ENCODE results near the gene GNPDA1.
A peak's percentile ranks its signal among the peaks of the same experiment; 100 is the strongest.

Gene GNPDA1

GRCh38 chr5:142016556-142016955, 3.7 kb upstream of the GNPDA1 start:
- H3K27me3 ChIP-seq (ENCODE audit: control insufficient read depth, insufficient read depth, low read length), result no peaks in the 10 kb centered on the region
- no peaks in the 10 kb centered on the region for H3K36me3 ChIP-seq (ENCODE audit: control insufficient read depth, insufficient read depth, low read length)
- H3K4me1 ChIP-seq (ENCODE audit: control insufficient read depth, insufficient read depth, low read length), result peaks cover 14% of the 10 kb centered on the region
- no peaks in the 10 kb centered on the region for H3K9me3 ChIP-seq (ENCODE audit: control insufficient read depth, low read length)
- no peak overlapping the region for H3K4me3 ChIP-seq (ENCODE audit: low read length)
- H3K9ac ChIP-seq (ENCODE audit: low read length), result no peak overlapping the region

- H3K4me3 ChIP-seq (ENCODE audit: low read length), result no peak overlapping the region
- no peak overlapping the region for H3K9ac ChIP-seq (ENCODE audit: low read length)
- H3K27me3 ChIP-seq (ENCODE audit: control insufficient read depth, insufficient read depth, low read length), result no peaks in the 10 kb centered on the region
- H3K4me1 ChIP-seq (ENCODE audit: control insufficient read depth, insufficient read depth, low read length), result peaks cover 14% of the 10 kb centered on the region
- H3K9me3 ChIP-seq (ENCODE audit: control insufficient read depth, low read length), result no peaks in the 10 kb centered on the region
- H3K36me3 ChIP-seq (ENCODE audit: control insufficient read depth, insufficient read depth, low read length), result no peaks in the 10 kb centered on the region
These were observed 3.1 kb upstream of the GNPDA1 start for GRCh38 chr5:142015781-142016533.

GRCh38 chr5:142014911-142015584, 2.2 kb upstream of the GNPDA1 start:
- Histone ChIP-seq H3K4me3 (ENCODE audit: low read length) (no peak overlapping the region), H3K27me3 (ENCODE audit: control insufficient read depth, insufficient read depth, low read length) (no peaks in the 10 kb centered on the region), H3K9me3 (ENCODE audit: control insufficient read depth, low read length) (no peaks in the 10 kb centered on the region), H3K36me3 (ENCODE audit: control insufficient read depth, insufficient read depth, low read length) (no peaks in the 10 kb centered on the region), H3K4me1 (ENCODE audit: control insufficient read depth, insufficient read depth, low read length) (peaks cover 14% of the 10 kb centered on the region), H3K9ac (ENCODE audit: low read length) (no peak overlapping the region)

GRCh38 chr5:142013734-142014521, 1.1 kb upstream of the GNPDA1 start:
- H3K4me1 ChIP-seq (ENCODE audit: control insufficient read depth, insufficient read depth, low read length), result peaks cover 14% of the 10 kb centered on the region
- H3K27me3 ChIP-seq (ENCODE audit: control insufficient read depth, insufficient read depth, low read length), result no peaks in the 10 kb centered on the region
- H3K36me3 ChIP-seq (ENCODE audit: control insufficient read depth, insufficient read depth, low read length), result no peaks in the 10 kb centered on the region
- H3K9ac ChIP-seq (ENCODE audit: low read length), result no peak overlapping the region
- no peaks in the 10 kb centered on the region for H3K9me3 ChIP-seq (ENCODE audit: control insufficient read depth, low read length)
- no peak overlapping the region for H3K4me3 ChIP-seq (ENCODE audit: low read length)

- Histone ChIP-seq H3K4me1 (ENCODE audit: control insufficient read depth, insufficient read depth, low read length) (peaks cover 14% of the 10 kb centered on the region), H3K36me3 (ENCODE audit: control insufficient read depth, insufficient read depth, low read length) (no peaks in the 10 kb centered on the region), H3K4me3 (ENCODE audit: low read length) (peak overlapping the region; percentile 97), H3K9me3 (ENCODE audit: control insufficient read depth, low read length) (no peaks in the 10 kb centered on the region), H3K27me3 (ENCODE audit: control insufficient read depth, insufficient read depth, low read length) (no peaks in the 10 kb centered on the region), H3K9ac (ENCODE audit: low read length) (peak overlapping the region; percentile 93)
These were observed 541 bp downstream of the GNPDA1 start for GRCh38 chr5:142012186-142012785.

- H3K9ac ChIP-seq (ENCODE audit: low read length), result peak overlapping the region; percentile 93
- no peaks in the 10 kb centered on the region for H3K9me3 ChIP-seq (ENCODE audit: control insufficient read depth, low read length)
- H3K4me3 ChIP-seq (ENCODE audit: low read length), result no peak overlapping the region
- peaks cover 14% of the 10 kb centered on the region for H3K4me1 ChIP-seq (ENCODE audit: control insufficient read depth, insufficient read depth, low read length)
- H3K36me3 ChIP-seq (ENCODE audit: control insufficient read depth, insufficient read depth, low read length), result no peaks in the 10 kb centered on the region
- no peaks in the 10 kb centered on the region for H3K27me3 ChIP-seq (ENCODE audit: control insufficient read depth, insufficient read depth, low read length)
These were observed 1.1 kb downstream of the GNPDA1 start for GRCh38 chr5:142011572-142012185.

- Histone ChIP-seq H3K36me3 (ENCODE audit: control insufficient read depth, insufficient read depth, low read length) (no peaks in the 10 kb centered on the region), H3K4me1 (ENCODE audit: control insufficient read depth, insufficient read depth, low read length) (peaks cover 14% of the 10 kb centered on the region), H3K4me3 (ENCODE audit: low read length) (no peak overlapping the region), H3K9me3 (ENCODE audit: control insufficient read depth, low read length) (no peaks in the 10 kb centered on the region), H3K27me3 (ENCODE audit: control insufficient read depth, insufficient read depth, low read length) (no peaks in the 10 kb centered on the region), H3K9ac (ENCODE audit: low read length) (no peak overlapping the region)
These were observed 2.9 kb downstream of the GNPDA1 start for GRCh38 chr5:142009886-142010285.

GRCh38 chr5:142008813-142009212, 4.0 kb downstream of the GNPDA1 start:
- no peak overlapping the region for H3K4me3 ChIP-seq (ENCODE audit: low read length)
- H3K36me3 ChIP-seq (ENCODE audit: control insufficient read depth, insufficient read depth, low read length), result no peaks in the 10 kb centered on the region
- H3K9me3 ChIP-seq (ENCODE audit: control insufficient read depth, low read length), result no peaks in the 10 kb centered on the region
- H3K4me1 ChIP-seq (ENCODE audit: control insufficient read depth, insufficient read depth, low read length), result peaks cover 14% of the 10 kb centered on the region
- H3K9ac ChIP-seq (ENCODE audit: low read length), result no peak overlapping the region
- H3K27me3 ChIP-seq (ENCODE audit: control insufficient read depth, insufficient read depth, low read length), result no peaks in the 10 kb centered on the region

GRCh38 chr5:142007237-142007544, 5.6 kb downstream of the GNPDA1 start:
- Histone ChIP-seq H3K4me3 (ENCODE audit: low read length) (no peak overlapping the region), H3K9me3 (ENCODE audit: control insufficient read depth, low read length) (no peaks in the 10 kb centered on the region), H3K9ac (ENCODE audit: low read length) (no peak overlapping the region), H3K36me3 (ENCODE audit: control insufficient read depth, insufficient read depth, low read length) (peaks cover 6% of the 10 kb centered on the region), H3K27me3 (ENCODE audit: control insufficient read depth, insufficient read depth, low read length) (no peaks in the 10 kb centered on the region), H3K4me1 (ENCODE audit: control insufficient read depth, insufficient read depth, low read length) (peaks cover 5% of the 10 kb centered on the region)

GRCh38 chr5:142006363-142007236, 6.2 kb downstream of the GNPDA1 start:
- Histone ChIP-seq H3K36me3 (ENCODE audit: control insufficient read depth, insufficient read depth, low read length) (peaks cover 9% of the 10 kb centered on the region), H3K9ac (ENCODE audit: low read length) (no peak overlapping the region), H3K27me3 (ENCODE audit: control insufficient read depth, insufficient read depth, low read length) (no peaks in the 10 kb centered on the region), H3K4me1 (ENCODE audit: control insufficient read depth, insufficient read depth, low read length) (no peaks in the 10 kb centered on the region), H3K9me3 (ENCODE audit: control insufficient read depth, low read length) (no peaks in the 10 kb centered on the region), H3K4me3 (ENCODE audit: low read length) (no peak overlapping the region)

- H3K4me3 ChIP-seq (ENCODE audit: low read length), result no peak overlapping the region
- no peaks in the 10 kb centered on the region for H3K4me1 ChIP-seq (ENCODE audit: control insufficient read depth, insufficient read depth, low read length)
- no peak overlapping the region for H3K9ac ChIP-seq (ENCODE audit: low read length)
- peaks cover 11% of the 10 kb centered on the region for H3K36me3 ChIP-seq (ENCODE audit: control insufficient read depth, insufficient read depth, low read length)
- H3K27me3 ChIP-seq (ENCODE audit: control insufficient read depth, insufficient read depth, low read length), result no peaks in the 10 kb centered on the region
- H3K9me3 ChIP-seq (ENCODE audit: control insufficient read depth, low read length), result no peaks in the 10 kb centered on the region
These were observed 9.5 kb downstream of the GNPDA1 start for GRCh38 chr5:142003266-142003800.
